ENCODE data around the gene ZBTB39.

DNA sequence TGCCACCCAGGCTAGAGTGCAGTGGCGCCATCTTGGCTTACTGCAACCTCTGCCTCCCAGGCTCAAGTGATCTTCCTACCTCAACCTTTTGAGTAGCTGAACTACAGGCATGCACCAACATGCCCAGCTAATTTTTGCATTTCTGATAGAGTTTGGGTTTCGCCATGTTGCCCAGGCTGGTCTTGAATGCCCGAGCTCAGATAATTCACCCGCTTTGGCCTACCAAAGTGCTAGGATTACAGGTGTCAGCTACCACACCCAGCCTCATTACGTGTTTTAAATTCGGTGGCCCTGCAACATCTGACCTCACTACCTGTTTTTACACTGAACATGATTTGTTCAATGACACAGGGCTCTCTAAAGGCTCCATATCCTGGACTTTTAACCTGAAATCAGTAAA, 26.1 kb downstream of the ZBTB39 start:
- TF ChIP-seq GATA2 (IDR thresholded peaks at IDR 0.05; ENCODE audit: low read depth, low read length) = no peak
- no peak for TF ChIP-seq GATA3 (IDR thresholded peaks at IDR 0.05; ENCODE audit: low read depth, low read length)

Measured in SH-SY5Y (cell line).